Muscle layer of colon (tissue), 2 donors: ENCODE results near the gene ADSS1.
"Not testable (repeated sequence)": the region's sequence is repeated elsewhere in the genome, so short reads cannot be mapped to it uniquely, and the experiment has no call there.

Experiments used
- H3K27ac ChIP-seq: one replicate; pipeline ENCODE4 v1.7.0; 2013; ENCODE audit warnings: low read depth, mild to moderate bottlenecking, low read length, moderate library complexity
- H3K27me3 ChIP-seq, 2 donors: one replicate each; pipeline ENCODE4 v1.7.0; 2013; ENCODE audit warnings: low read length in 2 of 2, mild to moderate bottlenecking in 2 of 2; ENCODE audit not compliant: insufficient read depth in 2 of 2, control insufficient read depth in 1 of 2
- H3K36me3 ChIP-seq: one replicate; pipeline ENCODE4 v1.7.0; 2013; ENCODE audit warnings: mild to moderate bottlenecking, low read length; ENCODE audit not compliant: insufficient read depth
- H3K4me1 ChIP-seq: one replicate; pipeline ENCODE4 v1.7.0; 2013; ENCODE audit warnings: mild to moderate bottlenecking, low read length; ENCODE audit not compliant: insufficient read depth
- H3K4me3 ChIP-seq, 2 donors: one replicate each; pipeline ENCODE4 v1.7.0; 2013; ENCODE audit warnings: low read length in 2 of 2, low read depth in 1 of 2, mild to moderate bottlenecking in 1 of 2, moderate library complexity in 1 of 2
- H3K9ac ChIP-seq: one replicate; pipeline ENCODE4 v1.7.0; 2013; ENCODE audit warnings: low read length
- H3K9me3 ChIP-seq: one replicate; pipeline ENCODE4 v1.7.0; 2013; ENCODE audit warnings: mild to moderate bottlenecking, low read length
- donor health status: abdominal sarcoma.
- donor health status: Adenocarcinoma of cecum.

The ADSS1 gene

GRCh38 chr14:104742586-104743455 lies 18.8 kb downstream of the ADSS1 start:
- no peaks in the 10 kb centered on the region for H3K9me3 ChIP-seq
- peaks cover 18% of the 10 kb centered on the region for H3K4me1 ChIP-seq
- no peak overlapping the region for H3K9ac ChIP-seq
- no peak overlapping the region for H3K27ac ChIP-seq
- H3K27me3 ChIP-seq: no peaks in the 10 kb centered on the region
- H3K4me3 ChIP-seq: no peak overlapping the region
- H3K36me3 ChIP-seq: no peaks in the 10 kb centered on the region

- H3K4me1 ChIP-seq: peaks cover 21% of the 10 kb centered on the region
- no peak overlapping the region for H3K9ac ChIP-seq
- no peaks in the 10 kb centered on the region for H3K9me3 ChIP-seq
- no peak overlapping the region for H3K4me3 ChIP-seq
- no peak overlapping the region for H3K27ac ChIP-seq
- H3K27me3 ChIP-seq: no peaks in the 10 kb centered on the region
- no peaks in the 10 kb centered on the region for H3K36me3 ChIP-seq
Measured at GRCh38 chr14:104743461-104744380, 19.7 kb downstream of the ADSS1 start.

GRCh38 chr14:104744484-104744883 lies 20.5 kb downstream of the ADSS1 start:
- Histone ChIP-seq H3K27me3 (no peaks in the 10 kb centered on the region), H3K36me3 (no peaks in the 10 kb centered on the region), H3K4me3 (no peak overlapping the region), H3K4me1 (peaks cover 27% of the 10 kb centered on the region), H3K27ac (no peak overlapping the region), H3K9ac (no peak overlapping the region), H3K9me3 (no peaks in the 10 kb centered on the region)

GRCh38 chr14:104745431-104745830 lies 21.4 kb downstream of the ADSS1 start:
- Histone ChIP-seq H3K9ac (no peak overlapping the region), H3K36me3 (no peaks in the 10 kb centered on the region), H3K27me3 (no peaks in the 10 kb centered on the region), H3K9me3 (no peaks in the 10 kb centered on the region), H3K4me1 (peaks cover 31% of the 10 kb centered on the region), H3K4me3 (no peak overlapping the region), H3K27ac (no peak overlapping the region)

- Histone ChIP-seq H3K27ac (no peak overlapping the region), H3K4me1 (peaks cover 31% of the 10 kb centered on the region)
Measured at GRCh38 chr14:104746071-104746545, 22.1 kb downstream of the ADSS1 start.

GRCh38 chr14:104746934-104747481 lies 23.0 kb downstream of the ADSS1 start:
- no peak overlapping the region for H3K27ac ChIP-seq
- no peak overlapping the region for H3K4me3 ChIP-seq
- H3K4me1 ChIP-seq: peaks cover 32% of the 10 kb centered on the region
- H3K36me3 ChIP-seq: no peaks in the 10 kb centered on the region
- no peaks in the 10 kb centered on the region for H3K9me3 ChIP-seq
- H3K27me3 ChIP-seq: no peaks in the 10 kb centered on the region
- H3K9ac ChIP-seq: no peak overlapping the region

More at GRCh38 chr14:104746071-104746545, 22.1 kb downstream of the ADSS1 start:
- Histone ChIP-seq H3K4me3 (no peak overlapping the region), H3K27me3 (no peaks in the 10 kb centered on the region), H3K9me3 (no peaks in the 10 kb centered on the region), H3K36me3 (no peaks in the 10 kb centered on the region), H3K9ac (no peak overlapping the region)

GRCh38 chr14:104747876-104748275 lies 23.8 kb downstream of the ADSS1 start:
- peaks cover 35% of the 10 kb centered on the region for H3K4me1 ChIP-seq
- H3K36me3 ChIP-seq: no peaks in the 10 kb centered on the region
- H3K27me3 ChIP-seq: no peaks in the 10 kb centered on the region
- H3K9me3 ChIP-seq: no peaks in the 10 kb centered on the region
- no peak overlapping the region for H3K4me3 ChIP-seq
- no peak overlapping the region for H3K9ac ChIP-seq
- no peak overlapping the region for H3K27ac ChIP-seq

- Histone ChIP-seq H3K4me3 (no peak overlapping the region), H3K9me3 (no peaks in the 10 kb centered on the region), H3K27ac (no peak overlapping the region), H3K36me3 (no peaks in the 10 kb centered on the region), H3K4me1 (peaks cover 41% of the 10 kb centered on the region), H3K9ac (no peak overlapping the region), H3K27me3 (no peaks in the 10 kb centered on the region)
Measured at GRCh38 chr14:104749111-104749649, 25.2 kb downstream of the ADSS1 start.

- Histone ChIP-seq H3K27ac (no peak overlapping the region), H3K4me1 (peaks cover 51% of the 10 kb centered on the region), H3K27me3 (no peaks in the 10 kb centered on the region), H3K9ac (no peak overlapping the region), H3K9me3 (no peaks in the 10 kb centered on the region), H3K4me3 (no peak overlapping the region), H3K36me3 (peaks cover 1% of the 10 kb centered on the region)
Measured at GRCh38 chr14:104750056-104750752, 26.2 kb downstream of the ADSS1 start.

- not testable (repeated sequence) for H3K9ac ChIP-seq, H3K4me3 ChIP-seq, H3K9me3 ChIP-seq, H3K27me3 ChIP-seq, H3K27ac ChIP-seq, H3K36me3 ChIP-seq
- peaks cover 54% of the 10 kb centered on the region for H3K4me1 ChIP-seq
Measured at GRCh38 chr14:104750753-104751057, 26.7 kb downstream of the ADSS1 start.
